Colonic mucosa (tissue), 4 donors: ENCODE results near the gene ZDHHC14. TPM values are rescaled to one million over a fixed set of nuclear protein-coding genes. Genes with fewer than 3 reads are reported as not detected.

Experiments
- DNase-seq: peaks from one replicate; pipeline ENCODE4 v3.0.0-alpha.2; 2020
- H3K27ac ChIP-seq: fragments of 200-600 bp; one replicate; pipeline ENCODE4 v1.8.0; 2021
- H3K27me3 ChIP-seq: fragments of 200-600 bp; one replicate; pipeline ENCODE4 v1.8.0; 2021
- H3K36me3 ChIP-seq: fragments of 200-600 bp; one replicate; pipeline ENCODE4 v1.8.0; 2021
- H3K4me1 ChIP-seq: fragments of 200-600 bp; one replicate; pipeline ENCODE4 v1.8.0; 2021; ENCODE audit warnings: mild to moderate bottlenecking
- H3K4me3 ChIP-seq: fragments of 200-600 bp; one replicate; pipeline ENCODE4 v1.8.0; 2021
- H3K9ac ChIP-seq, 2 donors: one replicate each; pipeline ENCODE4 v1.7.0; 2013; ENCODE audit warnings: control low read depth in 2 of 2, low read depth in 2 of 2, low read length in 2 of 2
- H3K9me3 ChIP-seq: fragments of 200-600 bp; one replicate; pipeline ENCODE4 v1.8.0; 2021
- intact Hi-C: fragments of 100-400 bp; cut with DNase I; formaldehyde crosslinking; loops from one replicate; pipeline ENCODE4 v1.14.1; 2022
- total RNA-seq, 2 donors: library from RNA; stranded (reverse); fragmentation: NEBNext Ultra II Directional in 1 of 2; extraction: Animal tissue kit (Norgen Biotek cat#: 25700) in 1 of 2; gene quantifications; one replicate each; pipeline ENCODE4 v1.2.1, GENCODE V29; 2021
- TF ChIP-seq, protein P1 (sequence below): fragments of 200-600 bp; IDR thresholded peaks from one replicate; pipeline ENCODE4 v1.8.0; 2022; ENCODE audit warnings: antibody characterized with exemption, mild to moderate bottlenecking
- donor health status: healthy.
- donor health status: DM: no; HTN: no; CAD: no.
- donor health status: DM: no; HTN: no; CAD: no.

ZDHHC14 gene
- total RNA-seq, 2 donors from 2014 or later: 8.4 to 11.4 TPM

DNA sequence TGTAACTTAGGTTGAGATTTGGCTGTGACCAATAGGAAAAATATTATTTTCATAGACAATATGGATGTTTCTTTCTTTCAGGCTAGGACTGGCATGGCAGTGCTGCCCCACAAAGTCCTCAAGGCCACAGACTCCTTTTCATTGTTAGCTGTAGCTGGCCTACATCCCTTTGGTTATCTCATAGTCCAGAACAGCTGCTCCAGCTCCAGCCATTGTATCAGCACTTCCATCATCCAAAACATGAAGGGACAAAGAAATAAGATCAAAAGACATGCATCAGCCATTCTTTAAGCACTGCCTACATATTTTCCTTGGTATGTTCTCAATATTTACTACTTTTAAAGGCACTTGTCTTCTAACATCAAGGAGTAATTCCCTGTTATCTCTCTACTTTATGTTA, 73.0 kb downstream of the ZDHHC14 start:
- intact Hi-C loops: no loop called here

DNA sequence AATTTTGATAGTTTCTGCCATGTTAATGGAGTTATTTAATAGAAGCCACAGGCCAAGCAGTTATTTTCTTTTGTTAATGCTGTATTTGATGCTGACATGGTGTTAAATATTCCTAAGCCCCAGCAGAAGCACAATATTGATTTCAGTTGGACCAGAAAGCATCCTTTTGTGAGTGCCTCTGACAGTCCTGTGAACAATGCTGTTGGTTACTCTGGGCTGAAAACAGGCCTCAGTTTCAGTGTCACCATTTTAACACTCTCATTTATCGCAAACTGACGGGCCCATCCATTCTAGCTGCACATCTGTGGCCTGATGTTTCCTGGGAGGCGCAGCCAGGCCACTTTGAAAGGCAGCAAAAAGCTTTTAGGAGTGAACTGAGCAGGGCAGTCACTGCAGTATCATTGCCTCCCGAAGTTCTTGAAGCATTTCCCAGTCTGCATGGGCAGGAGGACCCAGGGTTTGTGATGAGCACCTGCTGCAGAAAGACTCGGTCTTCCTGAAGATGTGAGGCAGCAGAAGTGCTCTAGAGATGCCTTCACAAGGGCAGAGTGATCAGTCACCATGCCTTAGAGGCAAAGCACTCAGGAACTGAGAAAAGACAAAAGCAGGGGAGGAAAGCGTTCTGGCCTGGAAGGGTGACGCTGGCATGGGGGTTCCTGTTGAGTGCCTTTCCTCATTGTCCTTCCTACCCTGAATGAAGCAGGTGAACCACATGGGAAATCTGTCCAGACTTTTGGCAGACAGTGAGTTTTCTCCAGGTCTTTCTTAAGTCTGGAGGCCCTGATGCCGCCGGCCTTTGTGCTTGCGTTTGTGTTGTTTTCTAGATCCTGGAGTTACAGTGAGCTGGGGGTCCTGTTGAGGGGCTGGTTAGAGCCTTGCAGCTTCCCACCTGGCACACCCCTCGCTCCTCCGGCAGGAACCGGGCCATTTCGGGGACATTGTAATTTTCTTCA, 74.0 kb downstream of the ZDHHC14 start:
- TF ChIP-seq, protein P1, sequence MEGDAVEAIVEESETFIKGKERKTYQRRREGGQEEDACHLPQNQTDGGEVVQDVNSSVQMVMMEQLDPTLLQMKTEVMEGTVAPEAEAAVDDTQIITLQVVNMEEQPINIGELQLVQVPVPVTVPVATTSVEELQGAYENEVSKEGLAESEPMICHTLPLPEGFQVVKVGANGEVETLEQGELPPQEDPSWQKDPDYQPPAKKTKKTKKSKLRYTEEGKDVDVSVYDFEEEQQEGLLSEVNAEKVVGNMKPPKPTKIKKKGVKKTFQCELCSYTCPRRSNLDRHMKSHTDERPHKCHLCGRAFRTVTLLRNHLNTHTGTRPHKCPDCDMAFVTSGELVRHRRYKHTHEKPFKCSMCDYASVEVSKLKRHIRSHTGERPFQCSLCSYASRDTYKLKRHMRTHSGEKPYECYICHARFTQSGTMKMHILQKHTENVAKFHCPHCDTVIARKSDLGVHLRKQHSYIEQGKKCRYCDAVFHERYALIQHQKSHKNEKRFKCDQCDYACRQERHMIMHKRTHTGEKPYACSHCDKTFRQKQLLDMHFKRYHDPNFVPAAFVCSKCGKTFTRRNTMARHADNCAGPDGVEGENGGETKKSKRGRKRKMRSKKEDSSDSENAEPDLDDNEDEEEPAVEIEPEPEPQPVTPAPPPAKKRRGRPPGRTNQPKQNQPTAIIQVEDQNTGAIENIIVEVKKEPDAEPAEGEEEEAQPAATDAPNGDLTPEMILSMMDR: no peak
- Histone ChIP-seq H3K27ac (no peak overlapping the region), H3K4me3 (no peak overlapping the region), H3K9ac (no peak overlapping the region), H3K9me3 (no peaks in the 10 kb centered on the region), H3K36me3 (no peaks in the 10 kb centered on the region), H3K27me3 (no peaks in the 10 kb centered on the region), H3K4me1 (no peaks in the 10 kb centered on the region)
- no peak for DNase-seq
- intact Hi-C loops: no loop called here

More for the DNA sequence above, 73.0 kb downstream of the ZDHHC14 start:
- H3K36me3 ChIP-seq: no peaks in the 10 kb centered on the region
- no peak overlapping the region for H3K9ac ChIP-seq
- no peak overlapping the region for H3K4me3 ChIP-seq
- no peaks in the 10 kb centered on the region for H3K4me1 ChIP-seq
- H3K27ac ChIP-seq: no peak overlapping the region
- no peaks in the 10 kb centered on the region for H3K27me3 ChIP-seq
- TF ChIP-seq, protein P1: no peak
- no peaks in the 10 kb centered on the region for H3K9me3 ChIP-seq
- DNase-seq: no peak

DNA sequence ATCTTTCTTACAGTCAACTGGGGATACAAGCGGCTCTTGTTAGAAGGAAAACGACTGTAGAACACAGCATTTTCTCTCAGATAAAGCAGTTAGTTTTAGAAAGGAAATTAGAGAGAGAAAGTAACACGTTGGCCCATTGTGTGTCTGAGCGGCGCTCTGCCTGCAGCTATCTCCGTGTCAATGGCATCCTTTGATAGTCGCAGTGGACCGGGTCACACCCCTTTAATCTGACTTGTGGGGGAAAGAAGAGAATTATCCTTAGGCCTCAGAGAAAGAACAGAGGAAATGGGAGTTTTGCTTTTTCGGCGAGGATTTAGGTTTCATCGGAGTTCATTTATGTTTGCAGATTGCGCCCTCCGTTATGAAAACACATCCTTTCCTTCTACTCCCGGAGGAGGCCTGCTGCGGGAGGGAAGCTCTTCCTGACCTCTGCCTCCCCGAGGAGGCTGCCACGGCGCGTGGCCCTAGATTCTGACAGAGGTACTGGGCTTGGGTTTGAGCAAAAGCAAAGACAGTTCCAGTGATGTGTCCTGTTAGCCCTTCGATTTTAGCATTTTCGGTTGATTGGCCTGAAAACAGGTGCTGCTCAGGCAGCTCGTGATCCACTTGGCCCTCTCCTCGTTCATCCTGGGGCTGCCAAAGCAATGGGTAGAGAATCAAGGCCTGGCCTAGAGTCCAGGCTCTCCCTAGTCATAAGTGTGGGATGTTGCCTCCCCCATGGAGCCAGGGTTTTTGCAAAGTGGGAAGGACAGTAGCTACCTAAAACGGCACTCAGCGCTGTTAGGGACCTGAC, 74.9 kb downstream of the ZDHHC14 start:
- Histone ChIP-seq H3K27ac (no peak overlapping the region), H3K4me3 (no peak overlapping the region), H3K9ac (no peak overlapping the region), H3K4me1 (no peaks in the 10 kb centered on the region), H3K36me3 (no peaks in the 10 kb centered on the region), H3K9me3 (no peaks in the 10 kb centered on the region), H3K27me3 (no peaks in the 10 kb centered on the region)
- TF ChIP-seq, protein P1: no peak
- intact Hi-C loops: no loop called here
- DNase-seq: no peak

DNA sequence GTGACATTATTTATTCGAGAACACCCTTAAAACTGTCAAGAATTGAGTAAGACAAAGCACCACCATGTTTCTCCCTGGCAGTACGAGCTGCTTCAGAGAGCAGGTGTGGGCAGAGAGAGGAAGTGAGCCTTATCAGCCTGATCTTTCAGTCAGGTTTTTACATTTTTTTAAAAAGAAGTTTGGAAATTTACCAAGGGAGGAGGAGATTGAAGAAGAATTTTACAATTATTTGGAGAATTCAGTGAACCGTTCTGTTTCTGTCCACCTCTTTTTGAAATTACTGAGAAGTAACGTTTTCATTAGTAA, 75.5 kb downstream of the ZDHHC14 start:
- Histone ChIP-seq H3K36me3 (no peaks in the 10 kb centered on the region), H3K9me3 (no peaks in the 10 kb centered on the region), H3K27me3 (no peaks in the 10 kb centered on the region), H3K9ac (no peak overlapping the region), H3K4me3 (no peak overlapping the region), H3K4me1 (no peaks in the 10 kb centered on the region), H3K27ac (no peak overlapping the region)
- DNase-seq: no peak
- intact Hi-C loops: no loop called here
- TF ChIP-seq, protein P1: no peak

DNA sequence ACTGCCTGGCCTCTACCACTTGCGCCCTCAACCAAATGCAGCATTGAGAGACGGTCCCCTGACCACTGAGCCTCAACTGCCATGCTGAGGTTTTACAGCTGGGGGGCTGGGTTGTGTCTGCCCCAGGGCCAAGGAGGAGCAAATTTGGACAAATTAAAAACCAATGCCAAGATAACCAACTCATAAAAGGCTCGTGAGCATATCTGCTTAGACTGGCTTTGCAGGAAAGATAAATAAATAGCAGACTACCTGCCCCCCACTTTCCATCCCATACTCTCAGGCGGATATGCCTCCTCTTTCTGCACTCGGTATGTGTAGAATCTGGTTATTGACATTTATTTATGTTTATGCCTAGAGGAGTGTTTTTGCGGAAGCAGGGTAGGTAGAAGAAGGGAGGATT, 76.8 kb downstream of the ZDHHC14 start:
- Histone ChIP-seq H3K36me3 (no peaks in the 10 kb centered on the region), H3K27me3 (no peaks in the 10 kb centered on the region), H3K27ac (no peak overlapping the region), H3K4me1 (no peaks in the 10 kb centered on the region), H3K9me3 (no peaks in the 10 kb centered on the region), H3K9ac (no peak overlapping the region), H3K4me3 (no peak overlapping the region)
- TF ChIP-seq, protein P1: no peak
- intact Hi-C loops: no loop called here
- no peak for DNase-seq
